Naive thymus-derived CD4-positive, alpha-beta T cell (primary cell): ENCODE results near the gene ANKFN1. TPM values are rescaled to one million over a fixed set of nuclear protein-coding genes. Genes with fewer than 3 reads are reported as not detected.

ENCODE experiments used
- ATAC-seq: fragments of 150-1000 bp; cut with Tn5 transposase; 2 replicates; pipeline ENCODE4 v1.10.0; 2021; ENCODE audit warnings: mild to moderate bottlenecking, moderate library complexity
- CTCF ChIA-PET: fragments of 350-600 bp; sonication (Branson Sonifier 250); formaldehyde crosslinking; loops from one replicate; lab custom pipeline; 2021; ENCODE audit warnings: antibody characterized with exemption; lab: Charles Lee
- POLR2A ChIA-PET: fragments of 350-600 bp; sonication (Branson Sonifier 250); formaldehyde crosslinking; loops from one replicate; lab custom pipeline; 2021; ENCODE audit warnings: antibody characterized with exemption, inconsistent platforms; lab: Charles Lee
- DNase-seq, 9 donors: peaks; one replicate each; pipeline versions ENCODE4 v3.0.0 to v3.0.0-alpha.2; 2020 to 2022; ENCODE audit warnings: mixed read lengths in 1 of 9
- H3K27ac ChIP-seq: one replicate; pipeline ENCODE4 v1.7.0; 2013; ENCODE audit warnings: mild to moderate bottlenecking, low read depth, low read length, moderate library complexity
- H3K27me3 ChIP-seq, 2 donors: one replicate each; pipeline ENCODE4 v1.7.0; 2013; ENCODE audit warnings: low read length in 2 of 2, mild to moderate bottlenecking in 2 of 2, moderate library complexity in 2 of 2; ENCODE audit not compliant: control insufficient read depth in 2 of 2, insufficient read depth in 2 of 2
- H3K36me3 ChIP-seq, 3 experiments: 1 replicate in 2 of 3; 2 replicates in 1 of 3; pipeline ENCODE4 v1.7.0; 2013; ENCODE audit warnings: low read length in 3 of 3, mild to moderate bottlenecking in 3 of 3, moderate library complexity in 1 of 3; ENCODE audit not compliant: insufficient read depth in 3 of 3, control insufficient read depth in 2 of 3
- H3K4me1 ChIP-seq, 2 donors: one replicate each; pipeline ENCODE4 v1.7.0; 2013; ENCODE audit warnings: low read length in 2 of 2, mild to moderate bottlenecking in 2 of 2, moderate library complexity in 1 of 2; ENCODE audit not compliant: control insufficient read depth in 2 of 2, insufficient read depth in 2 of 2
- H3K4me3 ChIP-seq: 2 replicates; pipeline ENCODE4 v1.7.0; 2013; ENCODE audit warnings: mild to moderate bottlenecking, low read length
- H3K9me3 ChIP-seq, 3 experiments: 1 replicate in 2 of 3; 2 replicates in 1 of 3; pipeline ENCODE4 v1.7.0; 2013; ENCODE audit warnings: low read length in 3 of 3; ENCODE audit not compliant: control insufficient read depth in 2 of 3
- H3K27ac Mint-ChIP-seq, 9 donors: one replicate each; pipeline ENCODE4 v1.8.0; 2020 to 2022; ENCODE audit warnings: mixed read lengths in 9 of 9, mild to moderate bottlenecking in 8 of 9, moderate library complexity in 5 of 9, inconsistent platforms in 2 of 9
- H3K27me3 Mint-ChIP-seq, 5 donors: one replicate each; pipeline ENCODE4 v1.8.0; 2021 to 2022; ENCODE audit warnings: mixed read lengths in 5 of 5, mild to moderate bottlenecking in 1 of 5
- H3K36me3 Mint-ChIP-seq, 5 donors: one replicate each; pipeline ENCODE4 v1.8.0; 2020 to 2022; ENCODE audit warnings: mixed read lengths in 5 of 5, mild to moderate bottlenecking in 3 of 5, inconsistent platforms in 1 of 5
- H3K4me1 Mint-ChIP-seq, 7 donors: one replicate each; pipeline ENCODE4 v1.8.0; 2020 to 2022; ENCODE audit warnings: mixed read lengths in 7 of 7, mild to moderate bottlenecking in 3 of 7, inconsistent platforms in 1 of 7
- H3K4me3 Mint-ChIP-seq, 10 donors: one replicate each; pipeline ENCODE4 v1.8.0; 2020 to 2022; ENCODE audit warnings: mild to moderate bottlenecking in 10 of 10, mixed read lengths in 10 of 10, moderate library complexity in 6 of 10, inconsistent platforms in 2 of 10
- H3K9me3 Mint-ChIP-seq, 11 donors: one replicate each; pipeline ENCODE4 v1.8.0; 2020 to 2022; ENCODE audit warnings: mixed read lengths in 11 of 11, mild to moderate bottlenecking in 4 of 11, inconsistent platforms in 1 of 11, moderate library complexity in 1 of 11
- intact Hi-C, 2 donors: fragments of 100-400 bp; cut with micrococcal nuclease; formaldehyde crosslinking; loops; one replicate each; pipeline ENCODE4 v1.15.1; 2023
- polyA plus RNA-seq, 2 donors: library from polyadenylated mRNA; unstranded; fragments of 300-500 nt; fragmentation: Illumina TruSeq; gene quantifications; one replicate each; pipeline ENCODE4 v1.2.3, GENCODE V29; 2021
- total RNA-seq, 6 experiments: library from RNA in 5 of 6; stranded (reverse) in 5 of 6; gene quantifications; 1 replicate in 5 of 6; 2 replicates in 1 of 6; pipeline ENCODE4 v1.2.3 and lab custom pipeline; 2021 to 2026

The ANKFN1 gene
- total and polyA plus RNA-seq, 7 experiments from 2014 or later: not detected

DNA sequence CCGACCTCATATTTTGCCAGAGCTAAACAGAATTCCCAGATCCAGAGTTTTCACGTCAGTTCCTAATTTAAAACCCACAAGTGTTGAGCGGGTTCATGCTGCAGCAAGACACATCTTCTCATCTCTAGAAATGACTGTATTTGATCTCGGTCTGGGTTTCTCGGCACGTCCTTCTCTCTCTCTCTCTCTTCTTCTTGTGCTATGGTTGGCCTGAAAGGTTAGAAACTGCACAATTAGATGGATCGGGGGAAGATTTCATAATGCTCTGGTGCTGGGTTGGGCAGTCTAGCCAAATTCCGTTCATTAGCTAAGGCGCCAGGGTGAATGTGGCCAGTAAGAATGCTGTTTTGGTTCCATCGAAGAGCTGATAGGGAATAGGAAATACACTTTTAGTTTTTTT, 281.3 kb downstream of the ANKFN1 start:
- H3K4me3 ChIP-seq: no peak overlapping the region
- ATAC-seq: no peak
- H3K36me3 Mint-ChIP-seq: no peaks in the 10 kb centered on the region
- POLR2A ChIA-PET: no interaction called here
- no peaks in the 10 kb centered on the region for H3K4me1 Mint-ChIP-seq
- intact Hi-C loops: no loop called here
- H3K9me3 ChIP-seq: no peaks in the 10 kb centered on the region
- H3K27me3 ChIP-seq: no peaks in the 10 kb centered on the region
- H3K27me3 Mint-ChIP-seq: peaks cover 10 to 40% (median 21%) of the 10 kb centered on the region in 5 donors
- no peaks in the 10 kb centered on the region for H3K4me1 ChIP-seq
- CTCF ChIA-PET: no interaction called here
- no peak for DNase-seq
- no peaks in the 10 kb centered on the region for H3K36me3 ChIP-seq
- peaks cover 0 to 3% (median 0%) of the 10 kb centered on the region in 11 donors for H3K9me3 Mint-ChIP-seq
- no peak overlapping the region for H3K27ac ChIP-seq
- H3K4me3 Mint-ChIP-seq: no peak overlapping the region
- H3K27ac Mint-ChIP-seq: no peak overlapping the region

DNA sequence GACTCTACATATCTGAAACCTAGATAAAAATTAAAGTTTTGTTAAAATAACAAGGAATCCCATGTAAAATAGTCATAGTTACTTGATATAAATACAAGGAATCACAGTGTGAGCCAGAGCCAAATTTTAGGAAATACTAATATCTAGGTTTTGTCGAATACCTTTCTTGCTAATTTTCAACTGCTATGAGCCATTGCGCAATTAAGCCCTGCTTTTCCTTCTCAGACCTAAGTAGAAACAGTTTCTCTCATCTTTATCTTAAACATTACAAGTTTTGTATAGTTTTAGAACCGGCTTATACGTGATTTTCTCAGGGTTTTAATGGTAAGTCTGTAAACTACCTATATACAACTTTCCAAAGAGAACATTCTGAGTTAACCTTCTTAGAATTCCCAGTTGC, 282.9 kb downstream of the ANKFN1 start:
- no peaks in the 10 kb centered on the region for H3K36me3 Mint-ChIP-seq
- no peak overlapping the region for H3K27ac ChIP-seq
- intact Hi-C loops: no loop called here
- POLR2A ChIA-PET: no interaction called here
- no peak for ATAC-seq
- no peaks in the 10 kb centered on the region for H3K27me3 ChIP-seq
- CTCF ChIA-PET: no interaction called here
- no peaks in the 10 kb centered on the region for H3K4me1 Mint-ChIP-seq
- H3K36me3 ChIP-seq: no peaks in the 10 kb centered on the region
- H3K27me3 Mint-ChIP-seq: peaks cover 10 to 40% (median 26%) of the 10 kb centered on the region in 5 donors
- H3K4me3 Mint-ChIP-seq: no peak overlapping the region
- H3K4me1 ChIP-seq: no peaks in the 10 kb centered on the region
- H3K9me3 ChIP-seq: no peaks in the 10 kb centered on the region
- peaks cover 0 to 3% (median 0%) of the 10 kb centered on the region in 11 donors for H3K9me3 Mint-ChIP-seq
- no peak overlapping the region for H3K4me3 ChIP-seq
- DNase-seq: no peak
- H3K27ac Mint-ChIP-seq: no peak overlapping the region

DNA sequence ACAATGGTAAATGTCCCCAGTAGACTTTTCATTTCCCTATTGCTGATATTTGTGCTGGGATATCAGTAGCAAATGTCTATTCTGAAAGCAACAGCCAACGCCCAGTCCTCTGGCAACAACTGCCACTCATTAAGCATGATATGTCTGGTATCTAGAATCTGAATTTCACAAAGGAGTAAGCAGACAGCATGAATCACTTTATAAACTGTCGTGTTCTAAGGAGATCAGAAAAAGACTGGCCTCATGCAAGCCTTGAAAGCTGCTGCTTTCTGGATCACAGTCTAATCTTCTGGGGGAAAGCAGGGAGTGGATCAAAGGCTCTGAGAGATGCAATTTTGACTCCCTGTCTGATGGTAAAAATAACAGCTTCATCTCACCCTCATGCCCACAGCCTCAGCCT, 287.1 kb downstream of the ANKFN1 start:
- DNase-seq: no peak
- ChIA-PET CTCF (no interaction called here), POLR2A (no interaction called here)
- H3K36me3 ChIP-seq: no peaks in the 10 kb centered on the region
- Mint-ChIP-seq H3K36me3 (no peaks in the 10 kb centered on the region), H3K27me3 (peaks cover 12 to 20% (median 16%) of the 10 kb centered on the region in 5 donors), H3K4me1 (no peaks in the 10 kb centered on the region), H3K4me3 (no peak overlapping the region), H3K27ac (no peak overlapping the region), H3K9me3 (peaks cover 0 to 3% (median 0%) of the 10 kb centered on the region in 11 donors)
- H3K4me3 ChIP-seq: no peak overlapping the region
- H3K9me3 ChIP-seq: no peaks in the 10 kb centered on the region
- intact Hi-C loops: no loop called here
- H3K4me1 ChIP-seq: no peaks in the 10 kb centered on the region
- H3K27ac ChIP-seq: no peak overlapping the region
- no peaks in the 10 kb centered on the region for H3K27me3 ChIP-seq
- no peak for ATAC-seq

DNA sequence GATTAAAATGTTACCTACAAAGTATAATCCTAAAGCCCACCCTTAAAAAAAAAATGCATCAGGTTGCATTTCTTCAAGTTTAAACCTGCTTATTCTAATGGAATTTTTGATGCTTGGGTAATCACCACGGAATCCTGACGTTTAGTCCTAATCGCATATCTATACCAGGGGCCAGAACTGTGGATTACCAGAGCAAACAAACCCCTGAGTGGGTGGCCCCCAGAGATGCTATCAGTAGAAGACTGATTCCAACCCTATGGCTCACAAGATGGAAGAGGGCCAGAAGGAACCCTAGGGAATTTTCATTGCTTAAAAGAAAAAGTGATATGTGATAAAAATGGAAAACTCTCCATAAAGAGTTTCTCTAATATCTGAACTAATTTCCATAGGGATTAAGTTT, 288.0 kb downstream of the ANKFN1 start:
- Histone ChIP-seq H3K4me3 (no peak overlapping the region), H3K4me1 (no peaks in the 10 kb centered on the region), H3K9me3 (no peaks in the 10 kb centered on the region), H3K27ac (no peak overlapping the region), H3K36me3 (no peaks in the 10 kb centered on the region), H3K27me3 (no peaks in the 10 kb centered on the region)
- Mint-ChIP-seq H3K4me3 (no peak overlapping the region), H3K27me3 (peaks cover 12 to 23% (median 15%) of the 10 kb centered on the region in 5 donors), H3K27ac (no peak overlapping the region), H3K36me3 (no peaks in the 10 kb centered on the region), H3K9me3 (peaks cover 0 to 3% (median 0%) of the 10 kb centered on the region in 11 donors), H3K4me1 (no peaks in the 10 kb centered on the region)
- POLR2A ChIA-PET: no interaction called here
- CTCF ChIA-PET: no interaction called here
- intact Hi-C loops: no loop called here
- DNase-seq (no peak), ATAC-seq (no peak)

DNA sequence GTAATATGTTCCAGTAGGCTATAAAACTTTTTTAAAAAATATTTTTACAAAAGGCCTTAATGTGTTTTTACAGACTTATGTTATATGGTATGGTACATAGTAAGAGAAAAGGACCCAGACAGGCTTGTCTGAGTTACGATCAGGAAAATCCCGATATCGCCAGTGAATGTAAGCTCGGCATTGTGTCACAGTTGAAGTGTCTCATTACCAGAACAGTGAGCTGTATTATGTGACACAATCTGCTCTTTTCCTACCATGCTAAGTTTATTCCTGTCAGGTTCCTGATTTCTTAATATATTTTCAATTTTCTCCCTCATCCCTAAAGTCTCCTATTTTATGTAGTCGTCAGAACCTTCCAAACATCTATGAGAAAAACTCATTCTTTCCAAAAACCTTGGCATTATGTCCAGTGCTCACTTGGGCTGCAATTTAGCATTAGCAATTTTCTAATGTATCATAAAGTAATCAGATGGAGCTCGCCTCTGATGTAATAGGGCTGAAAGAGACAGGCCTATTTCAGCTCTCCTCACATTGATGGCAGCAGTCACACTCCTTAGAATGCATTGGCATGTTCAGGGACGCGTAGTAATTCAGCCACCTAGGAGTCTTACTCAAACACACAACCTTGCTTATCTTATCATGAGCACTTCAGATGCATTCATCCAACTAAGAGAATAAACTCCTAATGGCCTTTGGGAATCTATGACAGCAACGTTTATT, 292.6 kb downstream of the ANKFN1 start:
- Mint-ChIP-seq H3K27me3 (peaks cover 0 to 15% (median 9%) of the 10 kb centered on the region in 5 donors), H3K36me3 (no peaks in the 10 kb centered on the region), H3K4me1 (no peaks in the 10 kb centered on the region), H3K9me3 (no peaks in the 10 kb centered on the region), H3K27ac (no peak overlapping the region), H3K4me3 (no peak overlapping the region)
- POLR2A ChIA-PET: no interaction called here
- CTCF ChIA-PET: no interaction called here
- intact Hi-C loops: no loop called here
- Histone ChIP-seq H3K36me3 (no peaks in the 10 kb centered on the region), H3K27ac (no peak overlapping the region), H3K4me1 (no peaks in the 10 kb centered on the region), H3K9me3 (no peaks in the 10 kb centered on the region), H3K4me3 (no peak overlapping the region), H3K27me3 (no peaks in the 10 kb centered on the region)
- DNase-seq (no peak), ATAC-seq (no peak)

DNA sequence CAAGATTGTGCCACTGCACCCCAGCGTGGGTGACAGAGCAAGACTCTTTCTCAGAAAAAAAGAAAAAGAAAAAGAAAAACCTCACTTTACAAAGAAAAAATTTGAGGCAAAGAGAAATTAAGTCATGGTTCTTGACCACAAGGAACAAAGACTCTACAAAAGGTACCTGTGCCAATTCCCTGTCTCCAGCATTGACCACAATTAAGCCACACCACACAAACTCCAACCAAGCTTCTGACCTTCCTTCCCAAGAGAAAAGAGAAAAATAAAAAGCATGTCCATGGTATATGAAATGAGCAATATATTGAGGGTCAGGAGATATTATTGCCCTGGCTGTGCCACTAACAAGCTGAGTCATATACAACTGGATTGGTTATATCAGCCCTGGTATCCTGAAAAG, 293.9 kb downstream of the ANKFN1 start:
- DNase-seq (no peak), ATAC-seq (no peak)
- intact Hi-C loops: no loop called here
- no peaks in the 10 kb centered on the region for H3K4me1 ChIP-seq
- H3K9me3 Mint-ChIP-seq: no peaks in the 10 kb centered on the region
- no peak overlapping the region for H3K27ac Mint-ChIP-seq
- H3K36me3 ChIP-seq: no peaks in the 10 kb centered on the region
- H3K4me1 Mint-ChIP-seq: no peaks in the 10 kb centered on the region
- no peak overlapping the region for H3K27ac ChIP-seq
- no peak overlapping the region for H3K4me3 Mint-ChIP-seq
- no peaks in the 10 kb centered on the region for H3K27me3 ChIP-seq
- H3K4me3 ChIP-seq: no peak overlapping the region
- ChIA-PET CTCF (no interaction called here), POLR2A (interaction anchor here (0.6 kb wide), 1 partner anchor 516 kb away, joined by 4 read pairs; no protein-coding TSS in a partner anchor)
- no peaks in the 10 kb centered on the region for H3K9me3 ChIP-seq
- no peaks in the 10 kb centered on the region for H3K36me3 Mint-ChIP-seq
- H3K27me3 Mint-ChIP-seq: peaks cover 0 to 19% (median 9%) of the 10 kb centered on the region in 5 donors

DNA sequence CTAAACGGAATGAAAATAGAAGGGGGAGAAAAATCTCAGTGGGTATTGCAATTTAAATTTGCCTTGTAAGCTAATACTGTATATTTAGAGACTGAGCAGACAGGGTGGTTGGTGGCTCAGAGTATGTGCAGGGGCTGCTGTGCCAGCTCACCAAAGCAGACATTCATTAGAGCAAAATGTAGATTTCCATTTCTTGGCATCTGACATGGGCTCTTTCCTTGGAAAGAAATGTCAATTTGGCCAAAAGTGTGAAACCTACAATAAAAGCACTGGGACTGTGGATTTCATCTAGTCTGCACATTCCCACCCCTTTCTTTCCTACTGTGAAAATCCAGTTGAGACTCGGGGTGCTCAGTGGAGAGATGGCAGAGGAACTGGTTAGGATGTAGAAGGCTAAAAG, 295.1 kb downstream of the ANKFN1 start:
- Mint-ChIP-seq H3K36me3 (no peaks in the 10 kb centered on the region), H3K4me3 (no peak overlapping the region), H3K27me3 (peaks cover 5 to 19% (median 16%) of the 10 kb centered on the region in 5 donors), H3K4me1 (no peaks in the 10 kb centered on the region), H3K27ac (no peak overlapping the region), H3K9me3 (no peaks in the 10 kb centered on the region)
- Histone ChIP-seq H3K27ac (no peak overlapping the region), H3K4me1 (no peaks in the 10 kb centered on the region), H3K9me3 (no peaks in the 10 kb centered on the region), H3K36me3 (no peaks in the 10 kb centered on the region), H3K27me3 (no peaks in the 10 kb centered on the region), H3K4me3 (no peak overlapping the region)
- intact Hi-C loops: no loop called here
- ATAC-seq: no peak
- ChIA-PET CTCF (no interaction called here), POLR2A (no interaction called here)
- no peak for DNase-seq
